GM18907 (cell line): Measurements from ENCODE around the gene UGT1A6.

Source experiments
- ATAC-seq: cut with Tn5 transposase; IDR thresholded peaks from one replicate; pipeline ENCODE4 v1.9.1; 2021; ENCODE audit warnings: mild to moderate bottlenecking, moderate library complexity; ENCODE audit not compliant: unreplicated experiment

The UGT1A6 gene

GRCh38 chr2:233817361-233817911 is 124.7 kb downstream of the UGT1A6 start:
- ATAC-seq: no peak

GRCh38 chr2:233817995-233818638 is 125.4 kb downstream of the UGT1A6 start:
- ATAC-seq: no peak

- no peak for ATAC-seq
Observed at GRCh38 chr2:233818639-233819621, 126.2 kb downstream of the UGT1A6 start.

- ATAC-seq: no peak
Observed at GRCh38 chr2:233819884-233820773, 127.4 kb downstream of the UGT1A6 start.

- ATAC-seq: no peak
Observed at GRCh38 chr2:233820774-233821105, 128.1 kb downstream of the UGT1A6 start.

- no peak for ATAC-seq
Observed at GRCh38 chr2:233821196-233821595, 128.5 kb downstream of the UGT1A6 start.

- no peak for ATAC-seq
Observed at GRCh38 chr2:233821709-233822100, 129.0 kb downstream of the UGT1A6 start.

GRCh38 chr2:233822101-233822771 is 129.5 kb downstream of the UGT1A6 start:
- no peak for ATAC-seq
